Hematopoietic multipotent progenitor cell treated with erythropoietin and hydrocortisone succinate and interleukin-3 and kit ligand, for 6 days (in vitro differentiated cells): ENCODE measurements around the gene DYNLT2.

Experiments
- DNase-seq: peaks from one replicate; pipeline ENCODE4 v3.0.0-alpha.2; 2015

The DYNLT2 gene

GRCh38 chr6:169692516-169692915 lies 58.9 kb downstream of the DYNLT2 start:
- DNase-seq, result no peak

DNA sequence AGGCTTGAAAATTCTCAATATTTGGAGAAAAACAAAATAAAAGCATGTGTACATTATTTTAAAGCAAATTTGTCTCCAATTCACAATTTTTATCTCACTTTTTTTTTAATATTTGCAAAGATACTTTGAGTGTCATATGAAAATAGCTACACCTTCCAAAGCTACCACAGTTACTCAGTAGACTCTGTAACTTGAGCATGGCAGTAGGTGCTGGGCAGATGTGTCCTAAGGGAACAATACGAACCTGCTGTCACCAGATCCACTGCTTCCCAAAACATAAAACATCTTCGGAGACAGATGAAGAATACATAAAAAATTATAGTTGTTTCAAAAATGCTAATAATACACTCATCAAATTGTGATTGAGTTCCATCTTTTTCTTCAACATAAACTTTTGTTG lies 60.1 kb downstream of the DYNLT2 start:
- DNase-seq, result no peak
